Tibial nerve (tissue), 4 donors: Measurements from ENCODE around the gene UBE2H. TPM values are rescaled to one million over a fixed set of nuclear protein-coding genes. Genes with fewer than 3 reads are reported as not detected.

Experiments
- DNase-seq, 2 donors: peaks; one replicate each; pipeline ENCODE4 v3.0.0-alpha.2; 2019; ENCODE audit warnings: low spot score in 2 of 2
- H3K27ac ChIP-seq, 4 donors: fragments of 200-600 bp; sonication (generic) in 3 of 4; one replicate each; pipeline ENCODE4 v1.5.1; 2017 to 2019; ENCODE audit warnings: mild to moderate bottlenecking in 1 of 4
- H3K27me3 ChIP-seq, 2 donors: fragments of 200-600 bp; sonication (generic) in 1 of 2; one replicate each; pipeline versions ENCODE4 v1.5.1 to v1.6.0; 2017 to 2019
- H3K36me3 ChIP-seq, 3 donors: fragments of 200-600 bp; sonication (generic); one replicate each; pipeline ENCODE4 v1.5.1; 2018 to 2019
- H3K4me1 ChIP-seq, 4 donors: fragments of 200-600 bp; sonication (generic) in 3 of 4; one replicate each; pipeline ENCODE4 v1.5.1; 2017 to 2019
- H3K4me3 ChIP-seq, 4 donors: fragments of 200-600 bp; sonication (generic) in 3 of 4; one replicate each; pipeline ENCODE4 v1.5.1; 2017 to 2019; ENCODE audit warnings: mild to moderate bottlenecking in 1 of 4, moderate library complexity in 1 of 4
- H3K9me3 ChIP-seq, 4 donors: fragments of 200-600 bp; sonication (generic) in 3 of 4; one replicate each; pipeline ENCODE4 v1.5.1; 2017 to 2019
- EP300 ChIP-seq, 2 donors: sonication (generic); formaldehyde crosslinking; IDR thresholded peaks; one replicate each; pipeline ENCODE4 v1.6.1; 2017; ENCODE audit warnings: antibody characterized with exemption in 2 of 2, mild to moderate bottlenecking in 1 of 2
- POLR2A ChIP-seq, 2 donors: fragments of 450-650 bp; IDR thresholded peaks; one replicate each; pipeline ENCODE4 v1.6.1; 2017; ENCODE audit warnings: antibody characterized with exemption in 2 of 2, mild to moderate bottlenecking in 2 of 2, moderate library complexity in 2 of 2
- WGBS, 2 donors: methylation state at CpG; one replicate each; pipeline ENCODE4 v1.1.5; 2018; 5-methylcytosine and 5-hydroxymethylcytosine counted together
- total RNA-seq, 4 donors: library from RNA; depleted of rRNA; stranded (reverse); fragments of >200 nt; gene quantifications; one replicate each; pipeline ENCODE4 v1.1.0, GENCODE V29; 2016
- TF ChIP-seq, protein P1 (sequence below), 5 experiments: fragments of 200-600 bp in 3 of 5; fragments of 450-650 bp in 2 of 5; sonication (generic) in 3 of 5; IDR thresholded peaks; one replicate each; pipeline ENCODE4 v1.5.1; 2016 to 2019; ENCODE audit warnings: antibody characterized with exemption in 5 of 5, mild to moderate bottlenecking in 3 of 5, moderate library complexity in 2 of 5

Gene UBE2H
- total RNA-seq, 4 donors from 2014 or later: 69.6 to 92.3 (median 80.9) TPM

DNA sequence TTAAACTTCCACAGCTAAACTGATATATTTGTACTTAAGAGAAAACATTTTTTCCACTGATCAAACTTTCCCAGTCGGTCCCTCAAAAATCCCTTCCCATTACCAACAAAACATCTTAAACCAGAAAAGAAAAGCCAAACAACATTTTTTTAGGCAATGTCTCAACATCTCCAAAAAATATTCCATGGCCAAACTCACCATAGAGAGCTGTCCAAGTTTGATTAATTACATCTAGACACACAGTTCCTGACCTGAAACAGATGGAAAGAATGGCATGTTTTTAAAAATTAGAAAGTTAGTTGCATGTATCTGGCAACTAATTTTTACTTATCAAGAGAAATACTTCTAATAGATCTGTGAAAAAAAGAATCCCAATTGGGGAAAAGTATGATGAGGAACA, 95.4 kb downstream of the UBE2H start:
- Histone ChIP-seq H3K27ac (no peak overlapping the region), H3K4me1 (peaks cover 0 to 87% (median 27%) of the 10 kb centered on the region in 4 donors), H3K36me3 (no peaks in the 10 kb centered on the region), H3K9me3 (no peaks in the 10 kb centered on the region), H3K27me3 (no peaks in the 10 kb centered on the region), H3K4me3 (no peak overlapping the region)
- WGBS, 2 donors: 47 to 64% methylated on average over 1 of the region's 1 CpG
- DNase-seq: no peak
- TF ChIP-seq, protein P1, sequence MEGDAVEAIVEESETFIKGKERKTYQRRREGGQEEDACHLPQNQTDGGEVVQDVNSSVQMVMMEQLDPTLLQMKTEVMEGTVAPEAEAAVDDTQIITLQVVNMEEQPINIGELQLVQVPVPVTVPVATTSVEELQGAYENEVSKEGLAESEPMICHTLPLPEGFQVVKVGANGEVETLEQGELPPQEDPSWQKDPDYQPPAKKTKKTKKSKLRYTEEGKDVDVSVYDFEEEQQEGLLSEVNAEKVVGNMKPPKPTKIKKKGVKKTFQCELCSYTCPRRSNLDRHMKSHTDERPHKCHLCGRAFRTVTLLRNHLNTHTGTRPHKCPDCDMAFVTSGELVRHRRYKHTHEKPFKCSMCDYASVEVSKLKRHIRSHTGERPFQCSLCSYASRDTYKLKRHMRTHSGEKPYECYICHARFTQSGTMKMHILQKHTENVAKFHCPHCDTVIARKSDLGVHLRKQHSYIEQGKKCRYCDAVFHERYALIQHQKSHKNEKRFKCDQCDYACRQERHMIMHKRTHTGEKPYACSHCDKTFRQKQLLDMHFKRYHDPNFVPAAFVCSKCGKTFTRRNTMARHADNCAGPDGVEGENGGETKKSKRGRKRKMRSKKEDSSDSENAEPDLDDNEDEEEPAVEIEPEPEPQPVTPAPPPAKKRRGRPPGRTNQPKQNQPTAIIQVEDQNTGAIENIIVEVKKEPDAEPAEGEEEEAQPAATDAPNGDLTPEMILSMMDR (IDR thresholded peaks at IDR 0.05): no peak
- TF ChIP-seq POLR2A (IDR thresholded peaks at IDR 0.05): no peak
- TF ChIP-seq EP300 (IDR thresholded peaks at IDR 0.05): no peak

DNA sequence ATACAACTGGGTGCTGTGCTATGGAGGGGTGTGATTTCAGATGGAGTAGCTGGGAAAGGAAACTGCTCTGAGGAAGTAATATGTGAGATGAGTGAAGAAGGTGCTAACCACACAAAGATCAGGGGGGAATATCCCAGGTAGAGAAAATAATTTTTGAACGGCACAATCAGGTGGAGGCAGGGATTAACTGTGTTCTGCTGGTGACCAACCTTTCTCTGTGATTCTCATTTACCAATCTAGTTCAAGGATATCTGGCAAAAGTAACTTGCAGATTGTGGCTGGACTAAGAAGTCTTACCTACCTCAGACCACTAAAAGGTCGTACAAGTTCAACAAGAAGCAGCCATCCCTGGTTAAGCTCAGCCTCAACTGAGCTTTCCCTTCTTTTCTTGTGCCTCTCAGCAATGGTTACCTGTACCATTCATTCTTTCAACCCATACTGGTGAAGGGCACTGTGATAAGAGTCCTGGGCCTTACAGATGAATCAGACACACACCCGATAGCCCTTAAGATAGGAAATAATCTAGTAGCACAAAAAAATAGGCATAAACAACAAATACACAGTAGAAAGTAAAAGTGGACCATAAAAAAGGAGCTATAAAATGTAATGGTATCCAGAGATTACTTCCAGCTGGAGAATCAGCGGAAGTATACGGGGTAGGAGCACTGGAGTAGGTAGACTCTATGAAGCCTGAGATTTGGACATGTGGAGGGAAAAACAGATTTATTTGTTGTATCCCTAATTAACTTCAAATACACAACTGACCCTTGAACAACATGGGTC, 96.6 kb downstream of the UBE2H start:
- Histone ChIP-seq H3K27me3 (no peaks in the 10 kb centered on the region), H3K4me1 (peaks cover 0 to 75% (median 18%) of the 10 kb centered on the region in 4 donors), H3K27ac (no peak overlapping the region), H3K36me3 (no peaks in the 10 kb centered on the region), H3K4me3 (no peak overlapping the region), H3K9me3 (no peaks in the 10 kb centered on the region)
- TF ChIP-seq, protein P1 (IDR thresholded peaks at IDR 0.05): no peak
- TF ChIP-seq POLR2A (IDR thresholded peaks at IDR 0.05) (no peak), EP300 (IDR thresholded peaks at IDR 0.05) (no peak)
- WGBS, 2 donors: 90% methylated on average over 5 of the region's 5 CpGs
- no peak for DNase-seq

DNA sequence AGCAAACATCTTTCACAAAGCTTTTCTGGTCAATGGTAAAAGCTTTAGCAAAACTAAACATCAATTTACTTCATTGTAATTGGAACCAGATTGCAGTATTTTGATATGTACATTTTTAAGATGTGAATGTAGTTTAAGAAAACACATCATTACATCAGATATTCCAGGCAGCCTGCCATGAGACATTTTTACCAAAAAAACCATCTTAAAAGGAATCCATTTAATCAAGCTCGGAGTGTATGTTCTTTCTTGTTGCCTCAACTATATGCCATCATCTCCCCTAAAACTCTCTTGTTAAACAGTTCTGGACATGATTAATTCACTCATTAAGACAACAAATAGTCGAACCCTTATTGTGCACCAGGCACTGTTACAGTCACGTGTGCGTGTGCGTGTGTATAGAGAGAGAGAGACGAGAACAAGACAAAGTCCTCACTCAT, 97.5 kb downstream of the UBE2H start:
- H3K9me3 ChIP-seq: no peaks in the 10 kb centered on the region
- peak overlapping the region in 1 of 4 donors; percentile 40 for H3K27ac ChIP-seq
- no peak overlapping the region for H3K4me3 ChIP-seq
- TF ChIP-seq, protein P1 (IDR thresholded peaks at IDR 0.05): no peak
- TF ChIP-seq EP300 (IDR thresholded peaks at IDR 0.05): no peak
- no peak for TF ChIP-seq POLR2A (IDR thresholded peaks at IDR 0.05)
- peaks cover 0 to 67% (median 17%) of the 10 kb centered on the region in 4 donors for H3K4me1 ChIP-seq
- peaks cover 0 to 3% (median 0%) of the 10 kb centered on the region in 3 donors for H3K36me3 ChIP-seq
- DNase-seq: no peak
- H3K27me3 ChIP-seq: no peaks in the 10 kb centered on the region
- 27 to 39% methylated on average over 6 of the region's 6 CpGs for WGBS, 2 donors

DNA sequence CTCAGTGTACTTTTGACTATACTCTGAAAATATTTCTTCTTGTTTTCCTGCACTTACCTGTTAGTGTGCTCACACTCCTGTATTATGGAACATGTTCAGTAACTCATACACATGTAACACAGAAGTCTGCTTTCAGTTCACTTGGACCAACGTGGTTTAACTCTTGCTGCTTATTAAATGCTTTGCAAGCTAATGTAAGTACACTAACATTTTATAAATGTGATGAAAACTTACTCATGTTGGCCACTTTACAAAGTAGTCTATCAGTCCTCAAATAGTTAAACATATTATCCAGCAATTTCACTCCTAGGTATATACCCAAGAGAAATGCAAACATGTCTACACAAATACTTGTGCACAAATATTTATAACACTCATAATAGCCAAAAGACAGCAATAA, 98.4 kb downstream of the UBE2H start:
- no peaks in the 10 kb centered on the region for H3K27me3 ChIP-seq
- WGBS, 2 donors: 59 to 62% methylated on average over 1 of the region's 1 CpG
- H3K36me3 ChIP-seq: peaks cover 0 to 6% (median 0%) of the 10 kb centered on the region in 3 donors
- H3K4me1 ChIP-seq: peaks cover 0 to 59% (median 15%) of the 10 kb centered on the region in 4 donors
- no peak overlapping the region for H3K27ac ChIP-seq
- TF ChIP-seq, protein P1 (IDR thresholded peaks at IDR 0.05): no peak
- no peak for TF ChIP-seq POLR2A (IDR thresholded peaks at IDR 0.05)
- TF ChIP-seq EP300 (IDR thresholded peaks at IDR 0.05): no peak
- no peaks in the 10 kb centered on the region for H3K9me3 ChIP-seq
- no peak for DNase-seq
- no peak overlapping the region for H3K4me3 ChIP-seq

DNA sequence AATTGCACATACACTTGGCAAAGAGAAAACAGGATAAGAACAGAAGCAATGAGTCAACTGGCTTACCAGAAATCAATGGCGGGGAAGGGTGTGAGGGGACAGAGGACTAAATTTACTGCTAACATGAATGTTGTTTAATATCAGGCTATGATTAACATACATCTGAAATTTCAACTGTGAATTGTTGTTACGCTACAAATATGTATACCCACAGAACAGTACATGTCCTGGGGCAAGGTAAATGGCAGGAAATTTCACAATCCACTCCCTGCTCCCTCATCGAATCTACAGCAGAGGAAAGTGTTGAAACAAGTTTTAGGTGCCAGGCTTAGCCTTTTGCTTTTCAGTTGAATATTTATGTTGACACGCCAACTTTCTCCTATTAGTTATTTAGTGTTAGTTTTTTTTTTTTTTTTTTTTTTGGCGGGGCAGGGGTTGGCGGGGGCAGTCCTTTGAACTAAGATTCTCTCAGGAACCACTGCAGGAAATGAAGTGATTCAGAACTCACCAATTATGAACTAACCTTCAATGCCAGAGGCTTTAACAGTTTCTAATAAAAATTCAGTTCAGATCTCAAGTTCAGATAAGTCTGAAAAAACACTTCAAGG, 99.0 kb downstream of the UBE2H start:
- peaks cover 0 to 53% (median 11%) of the 10 kb centered on the region in 4 donors for H3K4me1 ChIP-seq
- H3K36me3 ChIP-seq: peaks cover 0 to 6% (median 0%) of the 10 kb centered on the region in 3 donors
- no peak for DNase-seq
- no peaks in the 10 kb centered on the region for H3K9me3 ChIP-seq
- TF ChIP-seq, protein P1 (IDR thresholded peaks at IDR 0.05): no peak
- peak in 1 of 2 donors; percentile 23 for TF ChIP-seq EP300 (IDR thresholded peaks at IDR 0.05)
- WGBS, 2 donors: 74 to 76% methylated on average over 6 of the region's 6 CpGs
- no peak overlapping the region for H3K27ac ChIP-seq
- no peak overlapping the region for H3K4me3 ChIP-seq
- no peaks in the 10 kb centered on the region for H3K27me3 ChIP-seq
